ENCODE measurements around the gene SSR4. TPM values are rescaled to one million over a fixed set of nuclear protein-coding genes. Genes with fewer than 3 reads are reported as not detected.

SSR4 gene
- total RNA-seq, 3 donors from 2014 or later (not counting 1 experiment from before 2014, with no cell fraction given) = 160 to 280 (median 189) TPM

GRCh38 chrX:153773741-153774575, 20.5 kb upstream of the SSR4 start:
- intact Hi-C loops (cut with micrococcal nuclease) = no loop called here
- H3K4me3 ChIP-seq (ENCODE audit: low read length) = no peak overlapping the region
- H3K9me3 ChIP-seq (ENCODE audit: control insufficient read depth, insufficient read depth, low read length) = no peaks in the 10 kb centered on the region
- Mint-ChIP-seq H3K9me3 (no peaks in the 10 kb centered on the region), H3K4me1 (no peaks in the 10 kb centered on the region), H3K4me3 (no peak overlapping the region), H3K27ac (no peak overlapping the region), H3K36me3 (no peaks in the 10 kb centered on the region), H3K27me3 (ENCODE audit: low read depth in 2 of 2) (no peaks in the 10 kb centered on the region)
- ATAC-seq (no peak), DNase-seq (no peak)
- WGBS (ENCODE audit: insufficient coverage) = 93% methylated on average over 48 of the region's 48 CpGs
- H3K27ac ChIP-seq (ENCODE audit: low read length) = no peak overlapping the region
- H3K4me1 ChIP-seq (ENCODE audit: control insufficient read depth, insufficient read depth, low read length) = no peaks in the 10 kb centered on the region
- H3K27me3 ChIP-seq (ENCODE audit: control insufficient read depth, insufficient read depth, low read length) = no peaks in the 10 kb centered on the region
- no peaks in the 10 kb centered on the region for H3K36me3 ChIP-seq (ENCODE audit: control insufficient read depth, insufficient read depth, low read length)
- TF ChIP-seq, protein P1, sequence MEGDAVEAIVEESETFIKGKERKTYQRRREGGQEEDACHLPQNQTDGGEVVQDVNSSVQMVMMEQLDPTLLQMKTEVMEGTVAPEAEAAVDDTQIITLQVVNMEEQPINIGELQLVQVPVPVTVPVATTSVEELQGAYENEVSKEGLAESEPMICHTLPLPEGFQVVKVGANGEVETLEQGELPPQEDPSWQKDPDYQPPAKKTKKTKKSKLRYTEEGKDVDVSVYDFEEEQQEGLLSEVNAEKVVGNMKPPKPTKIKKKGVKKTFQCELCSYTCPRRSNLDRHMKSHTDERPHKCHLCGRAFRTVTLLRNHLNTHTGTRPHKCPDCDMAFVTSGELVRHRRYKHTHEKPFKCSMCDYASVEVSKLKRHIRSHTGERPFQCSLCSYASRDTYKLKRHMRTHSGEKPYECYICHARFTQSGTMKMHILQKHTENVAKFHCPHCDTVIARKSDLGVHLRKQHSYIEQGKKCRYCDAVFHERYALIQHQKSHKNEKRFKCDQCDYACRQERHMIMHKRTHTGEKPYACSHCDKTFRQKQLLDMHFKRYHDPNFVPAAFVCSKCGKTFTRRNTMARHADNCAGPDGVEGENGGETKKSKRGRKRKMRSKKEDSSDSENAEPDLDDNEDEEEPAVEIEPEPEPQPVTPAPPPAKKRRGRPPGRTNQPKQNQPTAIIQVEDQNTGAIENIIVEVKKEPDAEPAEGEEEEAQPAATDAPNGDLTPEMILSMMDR (IDR thresholded peaks at IDR 0.05) = no peak

GRCh38 chrX:153774576-153775292, 19.7 kb upstream of the SSR4 start:
- DNase-seq (no peak), ATAC-seq (no peak)
- Histone ChIP-seq H3K27me3 (ENCODE audit: control insufficient read depth, insufficient read depth, low read length) (no peaks in the 10 kb centered on the region), H3K4me3 (ENCODE audit: low read length) (no peak overlapping the region), H3K4me1 (ENCODE audit: control insufficient read depth, insufficient read depth, low read length) (no peaks in the 10 kb centered on the region), H3K27ac (ENCODE audit: low read length) (no peak overlapping the region), H3K36me3 (ENCODE audit: control insufficient read depth, insufficient read depth, low read length) (no peaks in the 10 kb centered on the region), H3K9me3 (ENCODE audit: control insufficient read depth, insufficient read depth, low read length) (no peaks in the 10 kb centered on the region)
- H3K9me3 Mint-ChIP-seq = no peaks in the 10 kb centered on the region
- TF ChIP-seq, protein P1 (IDR thresholded peaks at IDR 0.05) = no peak
- H3K4me3 Mint-ChIP-seq = no peak overlapping the region
- WGBS (ENCODE audit: insufficient coverage) = 90% methylated on average over 32 of the region's 37 CpGs
- no peaks in the 10 kb centered on the region for H3K36me3 Mint-ChIP-seq
- no peak overlapping the region for H3K27ac Mint-ChIP-seq
- peaks cover 2% of the 10 kb centered on the region in 2 donors for H3K27me3 Mint-ChIP-seq (ENCODE audit: low read depth in 2 of 2)
- H3K4me1 Mint-ChIP-seq = peaks cover 0 to 1% of the 10 kb centered on the region in 2 donors
- intact Hi-C loops (cut with micrococcal nuclease) = no loop called here

DNA sequence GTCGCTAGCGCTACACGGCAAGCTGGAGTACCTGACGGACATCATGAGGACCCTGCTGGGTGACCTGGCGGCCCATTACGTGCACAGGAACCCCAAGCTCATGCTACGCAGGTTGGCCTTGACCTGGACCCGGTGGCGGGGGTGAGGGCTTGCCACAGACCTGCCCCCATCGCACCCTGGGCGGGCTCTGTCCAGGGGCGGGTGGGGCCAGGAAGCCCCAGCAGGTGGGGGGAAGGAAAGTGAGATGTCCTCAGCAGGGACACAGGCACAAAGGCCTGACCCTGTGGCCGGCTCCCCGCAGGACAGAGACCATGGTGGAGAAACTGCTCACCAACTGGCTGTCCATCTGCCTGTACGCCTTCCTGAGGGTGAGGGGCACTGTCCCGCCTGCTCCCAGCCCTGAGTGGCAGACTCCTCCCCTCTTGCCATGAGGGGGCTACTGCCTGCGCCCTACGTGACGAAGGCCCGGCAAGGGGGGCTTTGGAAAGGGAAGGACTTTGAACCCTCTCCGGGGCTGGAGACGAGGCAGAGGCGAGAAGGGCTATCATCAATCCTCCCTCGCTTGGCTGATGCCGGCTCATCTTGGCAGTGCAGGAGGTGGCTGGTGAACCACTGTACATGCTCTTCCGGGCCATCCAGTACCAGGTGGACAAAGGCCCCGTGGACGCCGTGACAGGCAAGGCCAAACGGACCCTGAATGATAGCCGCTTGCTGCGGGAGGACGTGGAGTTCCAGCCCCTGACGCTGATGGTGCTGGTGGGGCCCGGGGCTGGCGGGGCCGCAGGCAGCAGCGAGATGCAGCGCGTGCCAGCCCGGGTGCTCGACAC, 19.0 kb upstream of the SSR4 start:
- ATAC-seq (no peak), DNase-seq (no peak)
- 95% methylated on average over 40 of the region's 42 CpGs for WGBS (ENCODE audit: insufficient coverage)
- H3K4me1 Mint-ChIP-seq = peaks cover 0 to 9% of the 10 kb centered on the region in 2 donors
- H3K27me3 ChIP-seq (ENCODE audit: control insufficient read depth, insufficient read depth, low read length) = peaks cover 2% of the 10 kb centered on the region
- no peaks in the 10 kb centered on the region for H3K36me3 Mint-ChIP-seq
- no peak overlapping the region for H3K4me3 Mint-ChIP-seq
- peaks cover 6% of the 10 kb centered on the region for H3K4me1 ChIP-seq (ENCODE audit: control insufficient read depth, insufficient read depth, low read length)
- no peak overlapping the region for H3K27ac ChIP-seq (ENCODE audit: low read length)
- H3K36me3 ChIP-seq (ENCODE audit: control insufficient read depth, insufficient read depth, low read length) = no peaks in the 10 kb centered on the region
- intact Hi-C loops (cut with micrococcal nuclease) = no loop called here
- TF ChIP-seq, protein P1 (IDR thresholded peaks at IDR 0.05) = no peak
- no peak overlapping the region for H3K27ac Mint-ChIP-seq
- H3K9me3 Mint-ChIP-seq = no peaks in the 10 kb centered on the region
- no peaks in the 10 kb centered on the region for H3K9me3 ChIP-seq (ENCODE audit: control insufficient read depth, insufficient read depth, low read length)
- peaks cover 9% of the 10 kb centered on the region in 2 donors for H3K27me3 Mint-ChIP-seq (ENCODE audit: low read depth in 2 of 2)
- no peak overlapping the region for H3K4me3 ChIP-seq (ENCODE audit: low read length)
